Sigmoid colon (tissue), 7 donors: Measurements from ENCODE around the gene EML6. TPM values are rescaled to one million over a fixed set of nuclear protein-coding genes. Genes with fewer than 3 reads are reported as not detected.
A peak's percentile ranks its signal among the peaks of the same experiment; 100 is the strongest.

Experiments
- DNase-seq: peaks from one replicate; pipeline ENCODE4 v3.0.0-alpha.2; 2019
- H3K27ac ChIP-seq, 4 donors: fragments of 200-600 bp; sonication (generic); one replicate each; pipeline ENCODE4 v1.5.1; 2016 to 2019; ENCODE audit warnings: mild to moderate bottlenecking in 1 of 4
- H3K27me3 ChIP-seq, 3 donors: fragments of 200-600 bp; sonication (generic); one replicate each; pipeline ENCODE4 v1.5.1; 2019; ENCODE audit warnings: mild to moderate bottlenecking in 1 of 3
- H3K36me3 ChIP-seq, 4 donors: fragments of 200-600 bp; sonication (generic); one replicate each; pipeline ENCODE4 v1.5.1; 2016 to 2019
- H3K4me1 ChIP-seq, 4 donors: fragments of 200-600 bp; sonication (generic); one replicate each; pipeline ENCODE4 v1.5.1; 2017 to 2019
- H3K4me3 ChIP-seq, 4 donors: fragments of 200-600 bp; sonication (generic); one replicate each; pipeline ENCODE4 v1.5.1; 2017 to 2019; ENCODE audit warnings: mild to moderate bottlenecking in 2 of 4, moderate library complexity in 1 of 4
- H3K9me3 ChIP-seq, 4 donors: fragments of 200-600 bp in 3 of 4; sonication (generic) in 3 of 4; one replicate each; pipeline versions ENCODE4 v1.5.1 to v1.6.1; 2013 to 2019
- EP300 ChIP-seq, 4 donors: sonication (generic); formaldehyde crosslinking; IDR thresholded peaks; one replicate each; pipeline ENCODE4 v1.6.1; 2017; ENCODE audit warnings: antibody characterized with exemption in 4 of 4
- POLR2A ChIP-seq, 2 donors: fragments of 450-650 bp; IDR thresholded peaks; one replicate each; pipeline ENCODE4 v1.6.1; 2016; ENCODE audit warnings: antibody characterized with exemption in 2 of 2, mild to moderate bottlenecking in 2 of 2, moderate library complexity in 2 of 2
- POLR2AphosphoS5 ChIP-seq, 4 donors: sonication (generic); formaldehyde crosslinking; IDR thresholded peaks; one replicate each; pipeline ENCODE4 v1.6.1; 2017; ENCODE audit warnings: antibody characterized with exemption in 4 of 4
- WGBS, 2 donors: extraction: QIAGEN DNeasy Blood & Tissue Kit; methylation state at CpG; one replicate each; pipeline ENCODE4 v1.1.7; 2013; 5-methylcytosine and 5-hydroxymethylcytosine counted together
- intact Hi-C: fragments of 100-400 bp; cut with DNase I; formaldehyde crosslinking; loops from one replicate; pipeline ENCODE4 v1.15.1; 2023
- polyA plus RNA-seq, 3 donors: library from polyadenylated mRNA; stranded (reverse); fragments of 200-250 nt; gene quantifications; one replicate each; pipeline ENCODE4 v1.2.3, GENCODE V29; 2013
- total RNA-seq, 4 donors: library from RNA; depleted of rRNA; stranded (reverse); fragments of >200 nt; gene quantifications; one replicate each; pipeline ENCODE4 v1.1.0, GENCODE V29; 2016
- TF ChIP-seq, protein P1 (sequence below), 4 experiments: fragments of 450-650 bp in 3 of 4; fragments of 200-600 bp in 1 of 4; IDR thresholded peaks; one replicate each; pipeline ENCODE4 v1.5.1; 2016 to 2019; ENCODE audit warnings: antibody characterized with exemption in 4 of 4, mild to moderate bottlenecking in 3 of 4, moderate library complexity in 2 of 4
- donor health status: healthy with polysubstance abuse.
- donor health status: Bipolar disorder and iron deficiency.
- donor health status: healthy.

Gene EML6
- total and polyA plus RNA-seq, 7 donors = 0.46 to 2.2 (median 1.2) TPM

DNA sequence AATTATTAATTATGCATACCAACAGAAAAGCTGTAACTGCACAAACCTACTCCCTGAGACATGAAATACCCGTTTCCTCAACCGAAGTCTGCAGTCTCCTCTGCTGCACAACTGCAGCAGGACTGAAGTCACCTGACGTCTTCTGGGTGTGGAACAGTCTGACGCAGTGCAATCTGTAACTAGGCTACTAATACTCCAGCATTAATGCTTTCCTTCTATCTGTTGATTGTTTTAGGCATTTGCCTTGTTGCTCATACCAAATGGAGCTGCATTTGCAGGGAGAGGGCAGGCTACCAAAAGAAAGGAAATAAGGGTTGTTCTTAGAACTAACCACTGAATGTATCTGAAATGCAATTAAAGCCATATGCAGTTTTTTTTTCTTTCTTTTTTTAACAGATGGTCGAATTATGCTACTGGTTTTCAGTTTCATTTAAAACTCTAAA is 286.7 kb downstream of the EML6 start:
- Histone ChIP-seq H3K4me1 (peaks cover 0 to 95% (median 87%) of the 10 kb centered on the region in 4 donors), H3K9me3 (no peaks in the 10 kb centered on the region), H3K4me3 (peak overlapping the region in 3 of 4 donors; percentile 26 to 40 (median 40)), H3K36me3 (no peaks in the 10 kb centered on the region), H3K27ac (peak overlapping the region; percentile 39 to 74 (median 62)), H3K27me3 (no peaks in the 10 kb centered on the region)
- DNase-seq = peak; percentile 73
- 1 to 3% methylated on average over 5 of the region's 5 CpGs for WGBS, 2 donors
- intact Hi-C loops = loop anchor here (5.0 kb wide), 1 partner anchor 37 kb away; no protein-coding TSS in a partner anchor
- TF ChIP-seq POLR2A (IDR thresholded peaks at IDR 0.05) = peak in 1 of 2 donors; percentile 69
- no peak for TF ChIP-seq EP300 (IDR thresholded peaks at IDR 0.05)
- TF ChIP-seq POLR2AphosphoS5 (IDR thresholded peaks at IDR 0.05) = peak in 3 of 4 donors; percentile 47 to 79 (median 49)

DNA sequence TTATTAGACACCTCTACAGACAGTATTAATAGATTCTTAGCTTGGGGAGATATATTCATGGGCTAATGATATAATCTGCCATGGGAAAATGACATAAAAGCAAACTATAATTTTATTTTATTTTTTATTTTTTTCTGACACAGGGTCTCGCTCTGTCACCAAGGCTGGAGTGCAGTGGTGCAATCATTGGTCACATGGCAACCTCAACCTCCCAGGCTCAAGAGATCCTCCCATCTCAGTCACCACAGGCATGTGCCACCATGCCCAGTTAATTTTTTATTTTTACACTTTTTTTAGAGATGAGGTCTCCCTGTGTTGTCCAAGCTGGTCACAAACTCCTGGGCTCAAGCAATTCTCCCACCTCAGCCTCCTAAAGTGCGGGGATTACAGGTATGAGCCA is 287.5 kb downstream of the EML6 start:
- no peak for TF ChIP-seq POLR2AphosphoS5 (IDR thresholded peaks at IDR 0.05)
- TF ChIP-seq EP300 (IDR thresholded peaks at IDR 0.05) = no peak
- TF ChIP-seq POLR2A (IDR thresholded peaks at IDR 0.05) = no peak
- TF ChIP-seq, protein P1, sequence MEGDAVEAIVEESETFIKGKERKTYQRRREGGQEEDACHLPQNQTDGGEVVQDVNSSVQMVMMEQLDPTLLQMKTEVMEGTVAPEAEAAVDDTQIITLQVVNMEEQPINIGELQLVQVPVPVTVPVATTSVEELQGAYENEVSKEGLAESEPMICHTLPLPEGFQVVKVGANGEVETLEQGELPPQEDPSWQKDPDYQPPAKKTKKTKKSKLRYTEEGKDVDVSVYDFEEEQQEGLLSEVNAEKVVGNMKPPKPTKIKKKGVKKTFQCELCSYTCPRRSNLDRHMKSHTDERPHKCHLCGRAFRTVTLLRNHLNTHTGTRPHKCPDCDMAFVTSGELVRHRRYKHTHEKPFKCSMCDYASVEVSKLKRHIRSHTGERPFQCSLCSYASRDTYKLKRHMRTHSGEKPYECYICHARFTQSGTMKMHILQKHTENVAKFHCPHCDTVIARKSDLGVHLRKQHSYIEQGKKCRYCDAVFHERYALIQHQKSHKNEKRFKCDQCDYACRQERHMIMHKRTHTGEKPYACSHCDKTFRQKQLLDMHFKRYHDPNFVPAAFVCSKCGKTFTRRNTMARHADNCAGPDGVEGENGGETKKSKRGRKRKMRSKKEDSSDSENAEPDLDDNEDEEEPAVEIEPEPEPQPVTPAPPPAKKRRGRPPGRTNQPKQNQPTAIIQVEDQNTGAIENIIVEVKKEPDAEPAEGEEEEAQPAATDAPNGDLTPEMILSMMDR (IDR thresholded peaks at IDR 0.05) = no peak
- H3K4me3 ChIP-seq = no peak overlapping the region
- intact Hi-C loops = loop anchor here (5.0 kb wide), 1 partner anchor 36 kb away; no protein-coding TSS in a partner anchor
- DNase-seq = no peak
- 70 to 93% methylated on average over 2 of the region's 2 CpGs for WGBS, 2 donors
- H3K9me3 ChIP-seq = no peaks in the 10 kb centered on the region
- no peaks in the 10 kb centered on the region for H3K27me3 ChIP-seq
- peak overlapping the region in 3 of 4 donors; percentile 52 to 74 (median 73) for H3K27ac ChIP-seq
- H3K36me3 ChIP-seq = no peaks in the 10 kb centered on the region
- peaks cover 0 to 95% (median 90%) of the 10 kb centered on the region in 4 donors for H3K4me1 ChIP-seq

DNA sequence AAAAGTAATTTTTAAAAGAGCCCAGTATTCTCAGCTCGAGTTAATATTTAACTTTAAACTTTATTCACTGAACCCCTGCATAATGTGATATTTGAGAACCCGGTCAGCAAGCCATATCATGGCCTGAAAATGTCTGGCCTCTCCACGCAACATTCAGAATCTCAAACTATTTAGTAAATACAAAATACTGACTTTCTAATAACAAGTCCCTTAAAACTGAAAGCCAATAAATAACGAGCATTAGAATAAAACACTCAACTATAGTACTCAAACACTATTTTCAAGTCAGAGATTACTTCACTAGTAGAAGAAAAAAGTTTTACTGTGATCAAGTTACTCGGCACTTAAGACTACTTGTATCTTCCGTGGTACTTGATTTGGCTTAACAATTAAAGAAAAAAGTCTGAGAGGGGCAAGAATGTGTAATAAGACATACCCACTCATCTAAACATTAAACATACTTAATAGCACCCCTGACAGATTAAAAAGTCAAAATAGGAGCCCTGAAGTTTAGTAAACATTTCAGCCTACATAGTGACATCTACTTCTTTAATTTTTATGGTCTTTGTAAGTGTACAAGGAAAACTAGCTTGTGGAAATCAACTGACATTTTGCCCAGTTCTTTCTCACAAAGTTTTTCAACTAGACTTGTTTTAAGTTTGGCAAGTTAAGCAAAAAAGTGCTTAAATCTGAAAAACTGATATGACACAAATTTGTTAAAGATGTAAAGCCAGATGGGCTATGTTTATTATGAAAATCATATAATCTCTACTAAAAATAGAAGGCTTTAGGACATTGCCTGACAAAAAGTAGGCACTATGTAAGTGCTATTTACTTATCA is 288.6 kb downstream of the EML6 start:
- no peaks in the 10 kb centered on the region for H3K36me3 ChIP-seq
- H3K27me3 ChIP-seq = no peaks in the 10 kb centered on the region
- peak overlapping the region in 3 of 4 donors; percentile 52 to 74 (median 73) for H3K27ac ChIP-seq
- TF ChIP-seq, protein P1 (IDR thresholded peaks at IDR 0.05) = no peak
- TF ChIP-seq POLR2A (IDR thresholded peaks at IDR 0.05) (no peak), POLR2AphosphoS5 (IDR thresholded peaks at IDR 0.05) (no peak), EP300 (IDR thresholded peaks at IDR 0.05) (no peak)
- no peak for DNase-seq
- H3K4me3 ChIP-seq = no peak overlapping the region
- intact Hi-C loops = loop anchor here (5.0 kb wide), 1 partner anchor 35 kb away; no protein-coding TSS in a partner anchor
- H3K4me1 ChIP-seq = peaks cover 0 to 91% (median 86%) of the 10 kb centered on the region in 4 donors
- WGBS, 2 donors = 11 to 40% methylated on average over 6 of the region's 6 CpGs
- no peaks in the 10 kb centered on the region for H3K9me3 ChIP-seq

DNA sequence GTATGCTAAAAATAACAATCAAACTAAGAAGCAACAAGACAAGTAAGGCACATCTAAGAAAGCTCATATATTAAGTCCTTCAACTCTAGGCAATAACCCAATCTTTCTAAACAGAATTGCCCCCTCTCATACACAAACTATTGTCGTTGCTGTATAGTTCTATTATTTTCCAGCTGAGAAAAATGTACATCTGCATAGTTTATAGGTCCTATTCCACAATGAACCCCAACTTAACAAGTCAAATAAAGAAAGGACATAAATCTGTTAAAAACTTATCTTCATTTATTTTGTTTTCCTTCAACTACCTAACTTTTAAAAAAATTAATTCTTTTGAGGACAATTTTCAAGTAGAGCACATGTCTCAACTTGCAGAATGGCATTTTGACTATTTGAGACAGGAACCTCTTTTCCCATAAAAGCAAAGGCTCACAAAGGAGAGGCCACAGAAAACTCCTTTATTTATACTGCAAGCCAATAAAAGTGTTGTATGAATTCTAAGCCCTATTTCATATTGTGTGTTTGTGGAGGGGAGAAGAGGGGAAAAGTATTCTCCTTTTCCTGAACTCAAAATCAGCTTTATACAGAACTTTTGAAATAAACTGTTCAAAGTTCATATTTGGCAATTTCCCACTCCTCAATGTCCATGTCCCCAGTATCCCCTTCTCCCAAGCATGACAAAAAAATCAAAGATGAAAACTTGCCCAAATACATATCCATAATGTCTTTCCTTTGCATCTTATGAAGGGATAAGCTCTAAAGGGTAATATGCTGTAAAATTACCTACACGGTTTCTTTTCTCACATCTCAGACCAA is 289.4 kb downstream of the EML6 start:
- no peaks in the 10 kb centered on the region for H3K9me3 ChIP-seq
- intact Hi-C loops = loop anchor here (5.0 kb wide), 1 partner anchor 34 kb away; no protein-coding TSS in a partner anchor

More for the DNA sequence above, 289.4 kb downstream of the EML6 start:
- H3K36me3 ChIP-seq = no peaks in the 10 kb centered on the region
- no peak for TF ChIP-seq EP300 (IDR thresholded peaks at IDR 0.05)
- TF ChIP-seq POLR2AphosphoS5 (IDR thresholded peaks at IDR 0.05) = no peak
- TF ChIP-seq POLR2A (IDR thresholded peaks at IDR 0.05) = no peak
- TF ChIP-seq, protein P1 (IDR thresholded peaks at IDR 0.05) = no peak
- H3K27me3 ChIP-seq = no peaks in the 10 kb centered on the region
- H3K4me1 ChIP-seq = peaks cover 0 to 89% (median 79%) of the 10 kb centered on the region in 4 donors
- peak overlapping the region in 3 of 4 donors; percentile 52 to 74 (median 73) for H3K27ac ChIP-seq
- H3K4me3 ChIP-seq = no peak overlapping the region
- no peak for DNase-seq
- 11 to 48% methylated on average over 2 of the region's 2 CpGs for WGBS, 2 donors
